ENCODE data around the gene DGKB.

- TF ChIP-seq POLR2A (IDR thresholded peaks at IDR 0.05) (no peak), CTCF (IDR thresholded peaks at IDR 0.05) (no peak)
Observed at GRCh38 chr7:14858410-14858809, 44.1 kb downstream of the DGKB start.

All from gastroesophageal sphincter (tissue), 3 donors.